HG03280 (cell line): Measurements from ENCODE around the gene ATOSA.
A peak's percentile ranks its signal among the peaks of the same experiment; 100 is the strongest.

Experiments
- ATAC-seq: cut with Tn5 transposase; IDR thresholded peaks from one replicate; pipeline ENCODE4 v1.9.1; 2021; ENCODE audit warnings: mild to moderate bottlenecking, moderate library complexity; ENCODE audit not compliant: unreplicated experiment

The ATOSA gene, protein sequence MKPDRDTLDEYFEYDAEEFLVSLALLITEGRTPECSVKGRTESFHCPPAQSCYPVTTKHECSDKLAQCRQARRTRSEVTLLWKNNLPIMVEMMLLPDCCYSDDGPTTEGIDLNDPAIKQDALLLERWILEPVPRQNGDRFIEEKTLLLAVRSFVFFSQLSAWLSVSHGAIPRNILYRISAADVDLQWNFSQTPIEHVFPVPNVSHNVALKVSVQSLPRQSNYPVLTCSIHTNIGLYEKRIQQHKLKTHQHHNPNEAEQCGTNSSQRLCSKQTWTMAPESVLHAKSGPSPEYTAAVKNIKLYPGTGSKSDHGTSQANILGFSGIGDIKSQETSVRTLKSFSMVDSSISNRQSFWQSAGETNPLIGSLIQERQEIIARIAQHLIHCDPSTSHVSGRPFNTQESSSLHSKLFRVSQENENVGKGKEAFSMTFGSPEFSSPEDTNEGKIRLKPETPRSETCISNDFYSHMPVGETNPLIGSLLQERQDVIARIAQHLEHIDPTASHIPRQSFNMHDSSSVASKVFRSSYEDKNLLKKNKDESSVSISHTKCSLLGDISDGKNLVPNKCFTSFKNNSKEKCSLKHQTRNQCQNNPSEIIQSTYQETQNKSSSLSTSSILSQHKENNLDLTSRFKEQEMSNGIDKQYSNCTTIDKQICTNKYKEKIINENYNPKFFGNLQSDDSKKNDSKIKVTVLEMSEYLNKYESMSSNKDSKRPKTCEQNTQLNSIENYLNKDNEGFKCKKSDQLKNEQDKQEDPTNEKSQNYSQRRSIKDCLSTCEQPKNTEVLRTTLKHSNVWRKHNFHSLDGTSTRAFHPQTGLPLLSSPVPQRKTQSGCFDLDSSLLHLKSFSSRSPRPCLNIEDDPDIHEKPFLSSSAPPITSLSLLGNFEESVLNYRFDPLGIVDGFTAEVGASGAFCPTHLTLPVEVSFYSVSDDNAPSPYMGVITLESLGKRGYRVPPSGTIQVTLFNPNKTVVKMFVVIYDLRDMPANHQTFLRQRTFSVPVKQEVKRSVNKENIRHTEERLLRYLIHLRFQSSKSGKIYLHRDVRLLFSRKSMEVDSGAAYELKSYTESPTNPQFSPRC

DNA sequence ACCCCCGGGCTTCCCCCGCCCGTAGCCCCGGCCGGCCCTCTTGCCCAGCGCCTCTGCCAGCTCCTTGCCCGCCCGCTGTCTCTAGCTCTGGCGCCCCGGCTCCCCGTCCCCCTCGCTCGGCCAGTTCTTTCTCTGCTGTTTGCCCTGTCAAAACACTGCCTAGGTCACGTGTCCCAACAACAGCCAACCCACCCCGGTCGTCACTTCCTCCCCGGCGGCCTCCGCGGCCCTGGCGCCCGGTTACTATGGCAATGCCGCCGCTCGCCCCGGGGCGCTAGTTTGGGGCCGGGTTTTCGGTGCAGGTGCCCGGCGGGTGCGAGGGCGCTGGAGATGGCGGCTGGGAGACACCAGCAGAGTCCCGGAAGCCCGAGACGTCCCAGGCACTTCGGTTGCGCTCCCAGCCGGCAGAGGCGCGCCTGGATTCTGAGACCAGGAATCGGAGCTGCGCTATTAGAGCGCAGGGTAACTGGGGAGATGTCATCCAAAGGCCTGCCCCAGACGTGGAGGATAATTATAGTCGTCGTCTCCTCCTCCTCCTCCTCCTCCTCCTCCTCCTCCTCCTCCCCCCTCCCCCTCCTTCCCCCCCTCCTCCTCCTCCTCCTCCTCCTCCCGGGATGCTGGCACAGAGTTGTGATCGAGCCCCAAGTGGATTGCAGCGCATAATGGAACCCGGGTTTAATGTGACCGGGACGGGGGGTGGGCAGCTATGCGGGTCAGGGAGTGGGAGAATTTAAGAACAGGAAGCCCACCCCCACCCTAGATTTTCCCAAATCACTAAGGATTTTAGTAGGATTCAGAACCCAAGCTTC lies at the start of gene ATOSA:
TSS of gene ATOSA (minus strand) at position 157 of the 809 bp plus-strand sequence. CDS start 1,367 bp downstream, outside the sequence.
- peak; percentile 70 for ATAC-seq

- no peak for ATAC-seq
Measured at GRCh38 chr15:52728899-52729298, 49.7 kb upstream of the ATOSA start.

GRCh38 chr15:52727815-52728214 lies 48.6 kb upstream of the ATOSA start:
- no peak for ATAC-seq

GRCh38 chr15:52726195-52726594 lies 47.0 kb upstream of the ATOSA start:
- ATAC-seq: no peak

DNA sequence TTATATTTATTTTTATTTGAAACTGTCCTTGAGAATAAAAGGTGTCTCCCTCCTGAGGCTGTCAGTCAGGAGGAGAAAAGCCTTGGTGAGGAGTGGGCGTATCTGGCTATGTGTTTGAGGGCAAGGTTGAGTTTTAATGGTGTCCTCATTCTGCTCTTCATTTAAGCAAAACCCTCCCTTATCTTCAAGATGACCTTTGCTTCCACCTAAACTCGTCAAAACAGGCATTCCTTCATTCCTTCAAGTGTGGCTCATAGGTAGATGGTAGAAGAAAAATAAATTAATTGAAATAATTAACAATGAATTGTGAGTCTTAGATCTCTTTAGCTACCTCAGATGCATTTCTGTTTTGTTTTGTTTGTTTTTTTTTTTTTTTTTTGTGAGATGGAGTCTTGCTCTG lies 39.4 kb upstream of the ATOSA start:
- ATAC-seq: no peak

DNA sequence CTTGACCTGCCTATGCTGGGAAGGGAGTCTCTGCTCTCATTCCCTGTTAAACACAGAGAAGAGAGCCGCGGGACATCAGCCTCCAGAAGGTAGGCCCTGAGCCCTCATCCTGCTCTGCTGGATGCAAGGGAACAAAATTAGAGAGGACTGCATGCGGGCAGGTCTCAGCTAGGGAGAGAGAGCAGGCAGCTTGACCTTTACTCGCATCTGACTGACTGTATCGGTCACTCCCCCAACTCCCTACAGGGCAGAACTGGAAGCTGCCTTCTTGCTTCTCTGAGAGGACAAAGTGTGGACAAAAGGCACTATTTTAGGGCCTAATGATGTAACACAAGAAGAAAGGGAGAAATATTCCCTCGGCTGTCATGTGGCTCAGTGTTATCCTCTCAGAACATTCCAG lies 38.7 kb upstream of the ATOSA start:
- no peak for ATAC-seq

DNA sequence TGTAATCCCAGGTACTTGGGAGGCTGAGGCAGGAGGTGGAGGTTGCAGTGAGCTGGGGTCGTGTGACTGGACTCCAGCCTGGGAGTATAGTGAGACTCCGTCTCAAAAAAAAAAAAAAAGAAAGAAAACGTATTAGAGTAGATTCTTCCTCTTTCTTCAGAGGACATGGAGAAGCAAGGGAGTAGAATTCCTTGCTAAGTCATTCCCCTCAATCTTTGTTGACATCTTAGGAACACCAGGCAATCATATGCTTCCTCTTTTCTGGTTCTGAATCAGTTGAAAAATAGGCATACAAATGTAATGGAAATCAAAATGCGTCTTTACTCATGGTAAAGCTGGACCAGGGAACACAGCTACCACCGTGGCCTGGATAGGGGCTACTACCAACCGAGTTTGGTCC lies 38.3 kb upstream of the ATOSA start:
- no peak for ATAC-seq

DNA sequence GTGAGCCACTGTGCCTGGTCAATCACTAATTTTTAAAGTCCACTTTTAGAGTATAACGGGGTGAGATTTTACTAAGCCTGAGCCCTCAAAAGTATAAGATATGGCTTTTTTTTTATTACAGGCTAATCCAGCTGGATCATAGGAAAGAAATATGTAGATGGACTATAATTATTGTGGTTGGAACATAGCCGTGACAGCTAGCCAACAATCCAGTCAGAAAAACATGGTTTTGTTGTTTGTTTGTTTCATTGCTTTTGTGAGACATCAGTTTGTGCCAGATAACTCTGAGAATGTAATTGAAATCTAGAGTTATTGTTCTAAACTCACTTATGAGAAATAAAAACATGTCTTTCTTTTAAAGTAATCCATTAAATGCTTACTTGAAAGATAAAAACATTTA lies 37.3 kb upstream of the ATOSA start:
- ATAC-seq: no peak

DNA sequence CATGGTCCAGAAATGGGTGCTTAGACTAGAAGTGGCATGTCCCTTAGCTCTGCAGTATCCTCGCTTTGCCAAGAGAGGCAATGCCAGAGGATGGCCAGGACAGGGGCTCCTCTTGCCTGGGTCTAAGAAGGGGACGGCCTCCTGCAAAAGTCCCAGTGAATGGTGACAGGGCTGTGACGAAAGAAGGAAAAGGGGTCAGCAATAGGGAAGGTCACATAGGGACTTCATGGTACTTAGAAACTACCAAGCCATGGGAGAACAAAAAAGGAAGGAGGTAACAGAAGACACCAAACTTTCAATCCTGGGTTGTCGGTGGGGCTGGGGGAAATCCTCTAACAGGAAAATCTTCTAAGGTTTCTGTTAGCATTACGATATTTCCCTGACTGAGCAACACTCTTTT lies 36.2 kb upstream of the ATOSA start:
- no peak for ATAC-seq

GRCh38 chr15:52714968-52715367 lies 35.8 kb upstream of the ATOSA start:
- ATAC-seq: no peak

- ATAC-seq: no peak
Measured at GRCh38 chr15:52710708-52711389, 31.7 kb upstream of the ATOSA start.

DNA sequence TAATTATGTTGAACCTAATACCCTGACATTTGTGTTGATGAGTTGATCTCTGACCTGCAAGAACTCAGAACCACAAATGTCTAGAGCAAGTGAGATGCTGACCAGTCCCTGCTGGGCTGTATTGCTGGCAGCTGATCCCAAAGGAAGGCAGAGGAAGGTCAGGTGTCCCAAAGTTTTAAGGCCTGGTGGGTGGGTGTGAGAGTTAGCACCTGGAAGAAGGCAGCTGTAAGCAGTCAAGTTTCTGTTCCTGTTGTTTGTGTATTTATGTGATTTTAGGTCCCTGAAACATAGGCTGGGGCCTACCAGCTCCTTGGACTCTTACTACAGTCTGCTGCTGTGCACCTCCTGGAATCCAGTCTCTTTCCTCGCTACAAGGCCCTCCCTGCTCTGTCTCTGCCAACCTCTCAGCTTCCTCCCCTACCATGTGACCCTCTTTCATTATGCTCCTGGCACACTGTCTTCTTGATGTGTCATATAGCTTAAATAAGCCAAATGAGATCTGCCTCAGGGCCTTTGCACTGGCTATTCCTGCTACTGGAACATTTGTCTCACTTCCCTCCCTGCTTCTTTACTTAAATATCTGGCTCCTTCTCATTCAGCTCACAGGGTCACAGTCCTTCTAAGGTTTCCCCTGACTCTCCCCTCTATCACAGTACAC lies 31.0 kb upstream of the ATOSA start:
- ATAC-seq: peak; percentile 45

DNA sequence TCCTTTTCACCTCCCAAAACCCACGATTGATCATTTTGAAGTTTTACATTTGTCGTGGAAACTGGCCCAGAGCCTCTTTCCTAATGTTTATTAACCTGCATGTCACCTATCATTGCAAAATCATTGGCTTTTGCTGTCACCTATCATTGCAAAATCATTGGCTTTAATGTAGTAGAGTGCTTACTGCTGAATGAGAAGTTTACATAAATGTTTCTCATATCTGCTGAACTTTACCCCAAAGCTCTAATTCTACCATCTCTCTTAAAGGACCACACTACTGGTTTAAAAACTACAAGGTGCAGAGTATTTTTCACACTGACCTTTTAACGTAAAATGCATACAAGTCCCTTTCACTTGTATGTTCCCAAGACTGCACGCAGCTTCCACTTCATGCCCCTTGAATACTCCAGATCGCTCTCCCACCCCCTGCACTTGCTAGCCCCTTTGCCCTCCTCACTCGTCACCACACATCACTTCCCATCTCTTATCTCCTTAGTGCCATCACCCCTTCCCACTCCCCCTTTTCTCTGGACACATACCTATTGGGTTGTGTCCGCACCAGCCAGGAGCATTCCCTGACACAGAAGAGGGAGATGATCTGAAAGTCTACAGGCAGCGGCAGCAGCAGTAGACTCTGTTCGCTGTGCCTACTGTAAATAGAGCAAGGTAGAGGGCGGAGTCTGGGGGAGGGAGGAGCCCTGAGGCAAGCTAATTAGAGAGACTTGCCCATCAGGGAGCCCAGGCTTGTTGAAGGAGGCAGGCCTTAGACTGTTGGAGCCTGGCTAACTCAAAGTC lies 30.2 kb upstream of the ATOSA start:
- peak; percentile 88 for ATAC-seq

DNA sequence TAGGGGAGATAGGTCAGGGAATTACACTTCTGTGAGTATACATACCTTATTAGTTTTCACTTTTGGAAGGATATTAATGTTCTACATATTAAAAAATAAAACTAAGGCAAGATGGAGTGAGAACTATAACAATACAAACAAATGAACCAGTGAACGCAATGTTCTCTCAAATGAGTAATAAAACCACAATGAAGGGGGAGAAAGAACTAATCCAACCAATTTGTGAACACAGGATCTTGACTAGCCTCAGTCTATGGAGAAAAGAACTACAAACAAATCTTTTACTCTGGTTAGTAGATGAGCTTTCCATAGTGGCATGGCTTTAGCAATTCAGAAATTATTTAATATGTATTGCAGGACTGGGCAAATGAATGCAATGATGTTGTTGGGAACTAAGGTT lies 26.9 kb upstream of the ATOSA start:
- no peak for ATAC-seq

GRCh38 chr15:52702390-52702789 lies 23.2 kb upstream of the ATOSA start:
- ATAC-seq: no peak

GRCh38 chr15:52699457-52699856 lies 20.3 kb upstream of the ATOSA start:
- ATAC-seq: no peak

GRCh38 chr15:52698514-52698913 lies 19.3 kb upstream of the ATOSA start:
- ATAC-seq: no peak

DNA sequence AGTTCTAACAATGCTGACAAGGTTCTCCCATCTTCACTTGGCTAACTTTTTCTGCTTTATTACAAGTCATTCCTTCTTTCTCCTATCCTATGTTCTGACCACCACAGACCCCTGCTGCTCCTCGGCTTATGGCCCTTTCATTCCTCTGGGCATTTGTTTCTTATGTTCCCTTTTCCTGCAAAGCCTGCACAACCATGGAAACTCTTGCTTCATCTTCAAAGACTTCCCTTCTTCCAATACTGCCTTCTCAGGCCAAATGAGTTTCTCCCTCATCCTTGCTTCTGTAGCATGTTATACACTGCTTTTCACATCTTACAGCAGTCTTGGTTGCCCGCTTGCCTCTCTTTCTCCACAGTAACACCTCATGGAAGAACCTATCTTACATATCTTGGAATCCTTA lies 17.9 kb upstream of the ATOSA start:
- no peak for ATAC-seq

DNA sequence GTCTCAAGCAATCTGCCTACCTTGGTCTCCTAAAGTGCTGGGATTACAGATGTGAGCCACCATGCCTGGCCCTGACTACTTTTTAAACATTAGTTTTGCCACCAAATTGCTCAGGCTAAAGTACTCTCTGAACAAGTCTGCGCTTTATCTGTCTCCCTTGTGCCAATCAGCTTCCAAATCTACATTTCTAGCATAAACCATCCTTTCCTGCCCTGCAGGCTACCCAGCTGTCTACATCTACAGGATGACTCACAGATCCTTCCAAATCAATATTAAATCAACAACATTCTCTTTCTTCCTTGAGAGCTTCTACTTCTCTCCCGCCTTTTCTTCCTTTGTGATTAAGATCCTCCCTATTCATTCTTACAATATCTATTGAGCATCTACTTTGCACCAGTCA lies 16.0 kb upstream of the ATOSA start:
- ATAC-seq: no peak
